K562 (cell line): ENCODE measurements around the gene ATP2A3. TPM values are rescaled to one million over a fixed set of nuclear protein-coding genes. Genes with fewer than 3 reads are reported as not detected.

Source experiments
- ATAC-seq: fragments of 200-7000 bp; cut with Tn5 transposase; 3 replicates; pipeline ENCODE4 v1.9.1; 2020; ENCODE audit warnings: moderate library complexity
- BruUV-seq: library from RNA; stranded (reverse); fragments of 400-500 nt; replicated peaks from 2 replicates; lab custom pipeline; 2021; lab: Mats Ljungman, UMichigan
- CTCF ChIA-PET: fragments of 300-600 bp; formaldehyde crosslinking; extraction: SDS; loops from one replicate; lab custom pipeline; 2021; ENCODE audit warnings: low intra/inter-chr PET ratio; lab: Yijun Ruan, JAX
- POLR2A ChIA-PET: fragments of 300-600, 350-650 bp; sonication (Branson Sonifier 250); formaldehyde crosslinking; extraction: SDS; loops from one replicate; lab custom pipeline; 2021; ENCODE audit warnings: antibody characterized with exemption, inconsistent platforms; lab: Yijun Ruan, JAX
- DNase-seq, 4 experiments: peaks; one replicate each; pipeline versions ENCODE4 v3.0.0 to v3.0.0-alpha.2; 2011 to 2018; ENCODE audit warnings: low spot score in 3 of 4, mixed read lengths in 3 of 4; ENCODE audit errors: extremely low read depth in 1 of 4
- FAIRE-seq: peaks from 2 replicates; lab custom pipeline; 2011; peaks lifted over from hg19 to GRCh38; lab: Jason Lieb, UNC
- H2AFZ ChIP-seq: 2 replicates; pipeline ENCODE4 v1.6.0; 2011; ENCODE audit warnings: low read depth, low read length, control low read depth, inconsistent platforms
- H3K27ac ChIP-seq: fragments of 200-600 bp; 3 replicates; pipeline ENCODE4 v1.8.0; 2011; ENCODE audit warnings: low read depth, mild to moderate bottlenecking, control low read depth, inconsistent platforms, low read length, moderate library complexity, mixed read lengths; ENCODE audit errors: extremely low read depth
- H3K27me3 ChIP-seq, 2 experiments: fragments of 300-600 bp in 1 of 2; 2 replicates in 1 of 2; 3 replicates in 1 of 2; pipeline versions ENCODE4 v1.6.0 to v1.8.0; 2011; ENCODE audit warnings: inconsistent platforms in 2 of 2, low read length in 2 of 2, mild to moderate bottlenecking in 1 of 2, mixed read lengths in 1 of 2, moderate library complexity in 1 of 2; ENCODE audit not compliant: control insufficient read depth in 2 of 2, insufficient read depth in 2 of 2
- H3K36me3 ChIP-seq: fragments of 300-600 bp; 3 replicates; pipeline ENCODE4 v1.8.0; 2011; ENCODE audit warnings: mild to moderate bottlenecking, low read length, inconsistent platforms; ENCODE audit not compliant: control insufficient read depth, insufficient read depth
- H3K4me1 ChIP-seq, 2 experiments: fragments of 200-600 bp in 1 of 2; replicated peaks in 1 of 2; 2 replicates in 1 of 2; 3 replicates in 1 of 2; pipeline versions ENCODE4 v1.5.1 to v1.8.0; 2011; ENCODE audit warnings: inconsistent platforms in 2 of 2, low read length in 2 of 2, mild to moderate bottlenecking in 1 of 2, mixed read lengths in 1 of 2, moderate library complexity in 1 of 2; ENCODE audit not compliant: control insufficient read depth in 2 of 2, insufficient read depth in 2 of 2
- H3K4me2 ChIP-seq: 2 replicates; pipeline ENCODE4 v1.6.1; 2011; ENCODE audit warnings: low read length, control low read depth, inconsistent platforms, mixed read lengths; ENCODE audit not compliant: insufficient read depth
- H3K4me3 ChIP-seq: fragments of 200-600 bp; sonication (generic), shearing (Covaris generic); 2 replicates; pipeline ENCODE4 v1.5.1; 2016; ENCODE audit warnings: control low read depth, inconsistent platforms
- H3K79me2 ChIP-seq: fragments of 200-600 bp; 3 replicates; pipeline ENCODE4 v1.8.0; 2011; ENCODE audit warnings: low read length, inconsistent platforms; ENCODE audit not compliant: control insufficient read depth, insufficient read depth
- H3K9ac ChIP-seq, 2 experiments: 2 replicates each; pipeline versions ENCODE4 v1.6.0 to v1.6.1; 2011; ENCODE audit warnings: low read depth in 2 of 2, low read length in 2 of 2, control low read depth in 1 of 2, inconsistent platforms in 1 of 2, mild to moderate bottlenecking in 1 of 2, mixed read lengths in 1 of 2; ENCODE audit not compliant: insufficient read depth in 1 of 2
- H3K9me1 ChIP-seq: one replicate; pipeline ENCODE4 v1.6.0; 2011; ENCODE audit warnings: inconsistent platforms, mild to moderate bottlenecking, low read length, moderate library complexity; ENCODE audit not compliant: control insufficient read depth, insufficient read depth
- H3K9me3 ChIP-seq: replicated peaks from 2 replicates; pipeline ENCODE4 v1.5.1; 2011; ENCODE audit warnings: low read depth, low read length, inconsistent platforms; ENCODE audit not compliant: control insufficient read depth, insufficient read depth
- H4K20me1 ChIP-seq: replicated peaks from 2 replicates; pipeline ENCODE4 v1.6.1; 2011; ENCODE audit warnings: low read length, inconsistent platforms, mixed read lengths; ENCODE audit not compliant: control insufficient read depth, insufficient read depth
- C11orf30 ChIP-seq: fragments of 450-650 bp; IDR thresholded peaks from 2 replicates; pipeline ENCODE4 v1.6.1; 2016; ENCODE audit warnings: low read depth, mild to moderate bottlenecking
- CHCHD3 ChIP-seq: fragments of 250-450 bp; sonication (Bioruptor Pico); IDR thresholded peaks from 2 replicates; pipeline ENCODE4 v2.1.2; 2022; ENCODE audit warnings: mild to moderate bottlenecking
- COPS2 ChIP-seq: fragments of 450-650 bp; conservative IDR thresholded peaks from 2 replicates; pipeline ENCODE4 v1.6.1; 2016; ENCODE audit warnings: mild to moderate bottlenecking, moderate library complexity
- ELF4 ChIP-seq: fragments of 450-650 bp; formaldehyde crosslinking; IDR thresholded peaks from 2 replicates; pipeline ENCODE4 v1.4.0; 2022; ENCODE audit warnings: missing genetic modification characterization
- ETS1 ChIP-seq: conservative IDR thresholded peaks from 2 replicates; pipeline ENCODE4 v1.6.1; 2011; ENCODE audit warnings: low read depth, mild to moderate bottlenecking, low read length; ENCODE audit not compliant: control insufficient read depth
- FOXK1 ChIP-seq: sonication (generic); formaldehyde crosslinking; IDR thresholded peaks from 2 replicates; pipeline ENCODE4 v1.8.0; 2022; ENCODE audit warnings: missing genetic modification reagents, mild to moderate bottlenecking, borderline replicate concordance
- NBN ChIP-seq: fragments of 450-650 bp; IDR thresholded peaks from 2 replicates; pipeline ENCODE4 v1.6.1; 2016; ENCODE audit warnings: low read depth, mild to moderate bottlenecking
- NFE2 ChIP-seq: IDR thresholded peaks from 2 replicates; pipeline ENCODE4 v1.6.1; 2014; ENCODE audit warnings: antibody characterized with exemption, low read depth
- PHF8 ChIP-seq: fragments of 200-600 bp; sonication (generic); IDR thresholded peaks from 2 replicates; pipeline ENCODE4 v1.6.1; 2012; ENCODE audit warnings: mixed run types, mild to moderate bottlenecking, inconsistent platforms, low read length, moderate library complexity, borderline replicate concordance
- POLR2B ChIP-seq: fragments of 450-650 bp; IDR thresholded peaks from 2 replicates; pipeline ENCODE4 v1.6.1; 2018; ENCODE audit warnings: low read depth; ENCODE audit not compliant: partially characterized antibody
- POLR2G ChIP-seq: fragments of 200-400 bp; formaldehyde crosslinking; IDR thresholded peaks from 2 replicates; pipeline ENCODE4 v1.6.1; 2017; ENCODE audit warnings: low read depth, mild to moderate bottlenecking, antibody characterized with exemption, low read length, moderate library complexity
- RBM22 ChIP-seq: fragments of 200-400 bp; formaldehyde crosslinking; IDR thresholded peaks from 2 replicates; pipeline ENCODE4 v1.6.1; 2018; ENCODE audit warnings: low read length, low read depth; ENCODE audit not compliant: poor library complexity, severe bottlenecking
- SIN3B ChIP-seq: fragments of 450-650 bp; IDR thresholded peaks from 2 replicates; pipeline ENCODE4 v1.6.1; 2017; ENCODE audit warnings: low read depth, mild to moderate bottlenecking, moderate library complexity
- SMC3 ChIP-seq: conservative IDR thresholded peaks from 2 replicates; pipeline ENCODE4 v1.6.1; 2011; ENCODE audit warnings: low read depth, low read length, improper control_type of control experiment; ENCODE audit not compliant: insufficient read depth
- THAP7 ChIP-seq: fragments of 250-450 bp; sonication (Bioruptor Pico); IDR thresholded peaks from 2 replicates; pipeline ENCODE4 v1.5.0; 2021
- ZNF384 ChIP-seq: IDR thresholded peaks from 2 replicates; pipeline ENCODE4 v1.6.1; 2012; ENCODE audit warnings: low read depth, low read length, improper control_type of control experiment
- ZNF695 ChIP-seq: fragments of 450-650 bp; formaldehyde crosslinking; IDR thresholded peaks from 2 replicates; pipeline ENCODE4 v1.4.0; 2020; ENCODE audit warnings: mild to moderate bottlenecking, moderate library complexity
- WGBS: fragments of 100-300 bp; shearing (Covaris generic); methylation state at CpG from one replicate; pipeline ENCODE4 v1.1.6; 2016; ENCODE audit warnings: low coverage, mixed read lengths; ENCODE audit not compliant: insufficient coverage; ENCODE audit errors: missing lambda C conversion rate; 5-methylcytosine and 5-hydroxymethylcytosine counted together
- in situ Hi-C: fragments of 300-500 bp; cut with MboI; formaldehyde crosslinking; loops from 4 replicates; pipeline ENCODE4 v1.15.0; 2018; ENCODE audit warnings: inconsistent platforms, mixed read lengths
- intact Hi-C: fragments of 100-400 bp; cut with micrococcal nuclease; formaldehyde crosslinking; loops from 2 replicates; pipeline ENCODE4 v1.14.2; 2022
- polyA plus RNA-seq, 8 experiments: library from polyadenylated mRNA; depleted of rRNA in 4 of 8; stranded (reverse) in 5 of 8; unstranded in 3 of 8; fragments of >200 nt; fragmentation: Nextera tagmentation in 2 of 8; fragmentation: Illumina TruSeq in 1 of 8; extraction: Ambion mirVana in 2 of 8; extraction: Trizol in 1 of 8; gene quantifications; 2 replicates each; pipeline versions ENCODE4 v1.2.1 to v1.2.3, GENCODE V29; 2011 to 2014; ENCODE audit warnings: inconsistent platforms in 1 of 8, missing spikeins in 1 of 8
- total RNA-seq, 7 experiments: library from RNA; depleted of rRNA in 6 of 7; stranded (reverse); fragments of >200 nt in 6 of 7; fragmentation: Illumina TruSeq in 2 of 7; extraction: Trizol in 2 of 7; gene quantifications; 2 replicates each; pipeline versions ENCODE4 v1.2.1 to v1.2.3, GENCODE V29; 2011 to 2021; ENCODE audit warnings: low replicate concordance in 1 of 7
- TF ChIP-seq, protein P1 (sequence below): fragments of 450-650 bp; formaldehyde crosslinking; conservative IDR thresholded peaks from 2 replicates; pipeline ENCODE4 v1.4.0; 2022; ENCODE audit warnings: mild to moderate bottlenecking, missing genetic modification characterization

The ATP2A3 gene
- total and polyA plus RNA-seq, 9 of the 15 experiments (the other 6 are each of a cell fraction or from before 2014, with no cell fraction given) = 0.65 to 103 (median 31.3) TPM

- peak overlapping the region in 1 of 2 experiments; percentile 45; a peak in 1 of 4 replicates for H3K9ac ChIP-seq
- H2AFZ ChIP-seq = no peak overlapping the region
- ChIA-PET CTCF (no interaction called here), POLR2A (no interaction called here)
- no peaks in the 10 kb centered on the region for H3K9me1 ChIP-seq
- no peak overlapping the region for H3K27ac ChIP-seq
- H4K20me1 ChIP-seq = no peaks in the 10 kb centered on the region; the same call in 1 of the 2 replicates
- no peak overlapping the region for H3K4me2 ChIP-seq
- no peaks in the 10 kb centered on the region for H3K27me3 ChIP-seq
- no TSS peak for BruUV-seq
- intact Hi-C loops (no loop called here), in situ Hi-C loops (no loop called here)
- no peak for TF ChIP-seq ETS1
- peak; percentile 22 for TF ChIP-seq RBM22
- TF ChIP-seq SMC3 = no peak
- no peak for TF ChIP-seq COPS2
- TF ChIP-seq ZNF695 (CRISPR knock-in tag) = no peak
- no peak for TF ChIP-seq C11orf30
- TF ChIP-seq, protein P1, sequence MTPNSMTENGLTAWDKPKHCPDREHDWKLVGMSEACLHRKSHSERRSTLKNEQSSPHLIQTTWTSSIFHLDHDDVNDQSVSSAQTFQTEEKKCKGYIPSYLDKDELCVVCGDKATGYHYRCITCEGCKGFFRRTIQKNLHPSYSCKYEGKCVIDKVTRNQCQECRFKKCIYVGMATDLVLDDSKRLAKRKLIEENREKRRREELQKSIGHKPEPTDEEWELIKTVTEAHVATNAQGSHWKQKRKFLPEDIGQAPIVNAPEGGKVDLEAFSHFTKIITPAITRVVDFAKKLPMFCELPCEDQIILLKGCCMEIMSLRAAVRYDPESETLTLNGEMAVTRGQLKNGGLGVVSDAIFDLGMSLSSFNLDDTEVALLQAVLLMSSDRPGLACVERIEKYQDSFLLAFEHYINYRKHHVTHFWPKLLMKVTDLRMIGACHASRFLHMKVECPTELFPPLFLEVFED = peak; percentile 52; the same call in 1 of the 2 replicates
- no peak for TF ChIP-seq ELF4 (CRISPR knock-in tag)
- no peak for TF ChIP-seq SIN3B
- TF ChIP-seq THAP7 = no peak
- no peak for TF ChIP-seq NBN
- no peak for TF ChIP-seq CHCHD3
- no peak for TF ChIP-seq NFE2
- TF ChIP-seq ZNF384 = no peak
- TF ChIP-seq FOXK1 (CRISPR knock-in tag) = no peak
- TF ChIP-seq POLR2G = peak; percentile 57; the same call in 1 of the 2 replicates
- peak; percentile 22 for TF ChIP-seq POLR2B
- TF ChIP-seq PHF8 = no peak
- H3K36me3 ChIP-seq = peaks cover 31% of the 10 kb centered on the region; the same call in 1 of the 3 replicates
- FAIRE-seq = no peak
- no peak; the same call in 2 of the 3 replicates for ATAC-seq
- DNase-seq = no peak
- H3K79me2 ChIP-seq = no peaks in the 10 kb centered on the region
- WGBS = 67% methylated on average over 10 of the region's 17 CpGs
- H3K4me3 ChIP-seq = no peak overlapping the region
- peaks cover 0 to 31% of the 10 kb centered on the region in 2 experiments; a peak in 2 of 5 replicates for H3K4me1 ChIP-seq
- no peaks in the 10 kb centered on the region for H3K9me3 ChIP-seq
These were observed 38.4 kb downstream of the ATP2A3 start for GRCh38 chr17:3925684-3926485.
